GM19351 (cell line): ENCODE results near the gene PLCB2.

ENCODE experiments used
- ATAC-seq: cut with Tn5 transposase; IDR thresholded peaks from one replicate; pipeline ENCODE4 v1.9.1; 2021; ENCODE audit warnings: mild to moderate bottlenecking, moderate library complexity; ENCODE audit not compliant: unreplicated experiment

The PLCB2 gene, protein sequence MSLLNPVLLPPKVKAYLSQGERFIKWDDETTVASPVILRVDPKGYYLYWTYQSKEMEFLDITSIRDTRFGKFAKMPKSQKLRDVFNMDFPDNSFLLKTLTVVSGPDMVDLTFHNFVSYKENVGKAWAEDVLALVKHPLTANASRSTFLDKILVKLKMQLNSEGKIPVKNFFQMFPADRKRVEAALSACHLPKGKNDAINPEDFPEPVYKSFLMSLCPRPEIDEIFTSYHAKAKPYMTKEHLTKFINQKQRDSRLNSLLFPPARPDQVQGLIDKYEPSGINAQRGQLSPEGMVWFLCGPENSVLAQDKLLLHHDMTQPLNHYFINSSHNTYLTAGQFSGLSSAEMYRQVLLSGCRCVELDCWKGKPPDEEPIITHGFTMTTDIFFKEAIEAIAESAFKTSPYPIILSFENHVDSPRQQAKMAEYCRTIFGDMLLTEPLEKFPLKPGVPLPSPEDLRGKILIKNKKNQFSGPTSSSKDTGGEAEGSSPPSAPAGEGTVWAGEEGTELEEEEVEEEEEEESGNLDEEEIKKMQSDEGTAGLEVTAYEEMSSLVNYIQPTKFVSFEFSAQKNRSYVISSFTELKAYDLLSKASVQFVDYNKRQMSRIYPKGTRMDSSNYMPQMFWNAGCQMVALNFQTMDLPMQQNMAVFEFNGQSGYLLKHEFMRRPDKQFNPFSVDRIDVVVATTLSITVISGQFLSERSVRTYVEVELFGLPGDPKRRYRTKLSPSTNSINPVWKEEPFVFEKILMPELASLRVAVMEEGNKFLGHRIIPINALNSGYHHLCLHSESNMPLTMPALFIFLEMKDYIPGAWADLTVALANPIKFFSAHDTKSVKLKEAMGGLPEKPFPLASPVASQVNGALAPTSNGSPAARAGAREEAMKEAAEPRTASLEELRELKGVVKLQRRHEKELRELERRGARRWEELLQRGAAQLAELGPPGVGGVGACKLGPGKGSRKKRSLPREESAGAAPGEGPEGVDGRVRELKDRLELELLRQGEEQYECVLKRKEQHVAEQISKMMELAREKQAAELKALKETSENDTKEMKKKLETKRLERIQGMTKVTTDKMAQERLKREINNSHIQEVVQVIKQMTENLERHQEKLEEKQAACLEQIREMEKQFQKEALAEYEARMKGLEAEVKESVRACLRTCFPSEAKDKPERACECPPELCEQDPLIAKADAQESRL

DNA sequence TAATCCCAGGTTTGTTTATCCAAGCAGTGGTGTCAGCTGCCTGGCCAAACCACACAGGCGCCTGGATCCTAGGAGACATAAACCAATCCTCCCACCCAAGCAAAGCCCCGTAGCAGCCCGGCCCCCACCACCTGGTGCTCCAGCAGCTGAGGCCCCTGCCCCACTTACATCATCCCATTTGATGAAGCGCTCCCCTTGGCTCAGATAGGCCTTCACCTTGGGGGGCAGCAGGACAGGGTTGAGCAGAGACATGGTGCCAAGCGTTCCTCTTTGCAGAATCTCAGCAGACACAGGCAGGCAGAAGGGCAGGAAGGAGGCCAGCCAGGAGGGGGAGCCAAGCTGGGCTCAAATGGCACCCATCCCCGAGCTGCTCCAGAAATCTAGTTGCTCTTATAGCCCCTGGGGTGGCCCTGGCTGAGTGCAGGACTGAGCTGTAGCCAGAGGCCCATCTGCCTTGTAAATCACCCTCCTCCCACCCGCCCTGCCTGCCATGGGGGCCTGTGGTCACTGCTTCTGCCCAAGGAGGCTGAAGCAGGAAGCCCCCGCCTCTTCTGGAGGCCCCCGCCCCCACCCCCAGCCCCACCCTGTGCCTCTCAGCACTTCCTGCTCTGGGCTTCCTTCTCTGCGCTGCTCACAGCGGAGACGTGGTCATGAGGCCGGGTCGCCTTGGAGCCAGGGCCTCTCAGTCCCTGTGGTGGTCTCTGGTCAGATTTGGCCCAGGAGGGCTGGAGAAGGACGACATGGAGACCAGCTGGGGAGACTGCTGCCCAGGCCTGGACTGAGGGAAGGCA lies at the start of gene PLCB2:
Gene PLCB2, minus strand, starts transcription at position 515 of the 791 bp plus-strand sequence. Its CDS starts 263 bp downstream, at position 252.
- peak; percentile 62 for ATAC-seq

DNA sequence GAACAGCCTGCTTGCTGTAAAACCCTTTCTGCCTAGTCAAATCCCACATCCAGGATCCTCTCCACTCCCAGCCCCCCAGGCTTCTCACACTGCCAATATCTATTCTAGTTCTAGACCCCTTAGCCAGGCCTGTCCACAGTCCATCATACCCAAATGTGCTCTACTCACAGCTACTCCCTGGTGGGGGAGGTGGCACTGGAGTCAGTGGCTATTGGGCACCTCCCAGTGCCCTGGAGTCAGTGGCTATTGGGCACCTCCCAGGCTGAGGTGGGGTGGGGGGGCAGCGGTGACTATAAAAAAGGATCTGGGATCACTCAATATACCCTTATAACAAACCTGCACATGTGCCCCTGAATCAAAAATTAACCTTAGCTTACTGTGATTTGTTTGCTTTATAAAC lies 49.5 kb upstream of the PLCB2 start:
- ATAC-seq, result no peak

DNA sequence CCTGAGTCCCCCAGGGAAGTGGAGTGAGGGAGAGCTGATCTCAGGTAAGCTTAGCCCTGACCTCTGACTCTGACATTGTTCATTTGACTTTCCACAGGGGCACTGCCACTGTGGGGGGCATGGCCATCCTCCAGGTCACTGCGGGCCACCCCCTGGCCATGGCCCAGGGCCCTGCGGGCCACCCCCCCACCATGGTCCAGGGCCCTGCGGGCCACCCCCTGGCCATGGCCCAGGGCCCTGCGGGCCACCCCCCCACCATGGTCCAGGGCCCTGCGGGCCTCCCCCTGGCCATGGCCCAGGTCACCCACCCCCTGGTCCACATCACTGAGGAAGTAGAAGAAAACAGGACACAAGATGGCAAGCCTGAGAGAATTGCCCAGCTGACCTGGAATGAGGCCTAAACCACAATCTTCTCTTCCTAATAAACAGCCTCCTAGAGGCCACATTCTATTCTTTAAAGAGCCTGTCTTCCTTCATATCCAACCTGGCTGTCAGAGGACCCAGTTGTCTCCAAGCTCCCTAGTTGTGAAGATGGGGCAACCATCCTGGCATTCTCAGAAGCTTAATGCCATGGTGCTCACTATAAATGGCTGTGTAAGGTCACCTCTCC lies 48.3 kb upstream of the PLCB2 start:
- no peak for ATAC-seq

DNA sequence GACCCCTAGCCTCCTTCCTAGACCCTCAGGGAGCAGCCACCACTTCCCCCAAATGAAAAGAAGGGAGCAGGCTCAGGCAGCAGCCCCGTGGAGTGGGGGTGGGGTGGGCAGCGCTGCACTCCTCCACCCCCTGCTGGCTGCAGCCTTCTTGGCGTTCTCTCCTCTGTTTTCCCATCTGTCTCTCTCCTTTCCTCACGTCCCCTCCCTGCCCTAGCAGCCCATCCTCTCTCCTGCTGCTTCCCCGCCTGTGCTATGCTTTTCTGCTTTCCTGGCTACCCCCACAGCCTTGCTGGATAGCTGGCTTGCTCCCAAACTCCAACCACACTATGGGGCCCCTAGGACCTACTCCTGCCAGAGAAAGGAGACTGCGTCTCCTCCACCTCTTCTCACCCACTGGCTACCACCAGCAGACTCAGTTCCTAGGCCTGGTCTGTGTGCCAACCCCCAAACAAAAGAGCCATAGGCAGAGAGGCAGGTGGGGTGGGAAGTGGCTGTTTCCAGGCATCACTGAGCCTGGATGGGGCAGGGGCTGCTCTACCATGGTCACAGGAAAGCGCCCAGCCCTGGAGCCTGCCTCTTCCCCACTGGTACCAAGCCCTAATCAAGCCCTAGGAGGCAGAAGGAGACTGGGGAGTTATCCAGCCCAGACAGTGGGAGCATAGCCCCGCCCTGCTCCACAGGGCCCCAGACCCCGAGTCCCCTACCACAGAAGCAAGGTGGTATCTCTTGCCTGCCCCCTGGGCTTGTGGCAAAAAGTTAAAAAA lies 46.9 kb upstream of the PLCB2 start:
- ATAC-seq, result no peak

DNA sequence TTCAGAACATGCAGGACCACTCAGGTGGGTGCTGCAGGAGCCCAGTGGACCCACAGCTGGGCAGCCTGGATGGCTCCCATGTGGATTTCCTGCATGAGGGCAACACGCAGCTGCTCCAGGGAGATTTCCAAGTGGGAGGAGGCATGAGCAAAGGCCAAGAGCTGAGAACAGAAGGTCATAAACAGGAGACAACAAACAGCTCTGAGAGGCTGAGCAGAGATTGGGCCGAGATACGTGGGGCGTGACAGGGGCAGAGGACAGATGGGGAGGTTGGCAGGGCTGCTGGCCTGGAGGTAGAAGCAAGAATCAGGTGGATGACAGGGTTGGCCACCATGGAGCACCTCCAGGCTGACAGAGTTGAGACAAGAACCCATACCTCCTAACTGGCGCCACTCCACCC lies 46.0 kb upstream of the PLCB2 start:
- ATAC-seq, result no peak

DNA sequence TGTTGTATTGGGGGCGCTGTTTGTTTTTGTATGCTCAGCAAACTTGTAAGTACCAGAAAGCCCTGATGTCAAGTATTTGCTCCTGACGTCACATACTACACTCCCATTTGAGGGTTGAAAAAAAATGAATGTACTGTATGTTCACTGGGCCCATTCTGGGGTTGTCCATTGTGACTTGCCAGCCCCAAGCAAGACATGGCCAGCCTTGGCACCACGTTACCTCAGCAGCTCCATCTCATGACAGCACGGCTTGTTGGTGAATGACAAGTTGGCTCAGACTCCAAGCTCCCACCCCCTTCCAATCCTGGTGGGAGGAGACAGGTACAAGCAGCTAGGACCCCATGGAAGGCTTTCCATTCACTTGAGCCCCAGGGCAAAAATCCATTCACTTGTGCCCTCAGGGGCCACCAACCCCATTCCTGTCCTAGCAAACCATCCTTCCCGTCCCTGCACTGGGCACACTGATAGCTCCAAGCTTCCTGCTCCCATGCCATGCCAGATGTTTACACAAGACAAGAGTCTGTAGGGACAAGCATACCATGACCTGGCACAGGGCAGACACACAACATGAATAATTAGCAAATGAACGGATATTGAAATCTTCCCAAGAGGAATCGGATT lies 44.7 kb upstream of the PLCB2 start:
- ATAC-seq, result no peak

DNA sequence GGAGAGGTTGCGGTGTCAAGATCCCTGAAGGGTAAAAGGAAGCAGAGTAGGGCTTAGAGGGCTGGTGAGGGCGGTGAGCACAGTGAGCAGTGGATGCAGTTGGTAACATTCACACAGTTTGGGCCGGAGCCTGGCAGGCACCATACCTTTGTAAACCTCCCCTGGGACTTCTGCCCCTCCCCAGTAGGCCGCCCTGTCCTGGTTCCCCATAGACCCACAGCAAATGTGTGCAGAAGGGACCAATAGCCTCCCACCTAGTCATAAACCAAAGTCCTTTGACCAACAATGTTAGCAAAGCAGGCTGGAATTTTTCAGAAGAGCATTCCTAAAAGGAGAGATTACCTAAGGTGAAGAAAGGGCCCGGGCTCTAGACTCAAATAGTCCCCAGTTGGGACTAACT lies 41.4 kb upstream of the PLCB2 start:
- ATAC-seq, result no peak

DNA sequence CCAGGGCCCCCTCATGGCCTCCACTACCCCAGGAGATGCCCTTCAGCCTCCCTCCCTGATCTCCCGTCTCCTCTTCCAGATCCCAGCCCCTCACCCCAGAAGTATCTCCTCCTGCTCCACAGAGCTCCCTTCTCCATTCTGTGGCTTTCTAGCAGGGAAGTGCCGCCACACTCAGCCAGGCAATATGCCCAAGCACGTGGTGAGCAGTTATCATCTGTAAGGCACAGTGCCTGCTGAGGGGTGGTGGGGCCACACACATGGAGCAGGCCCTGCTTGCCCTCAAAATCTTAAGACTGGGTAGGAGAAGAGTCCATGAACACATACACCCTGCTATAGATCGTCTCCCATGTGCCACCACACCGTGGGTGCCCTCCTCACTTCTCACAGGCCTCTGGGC lies 40.7 kb upstream of the PLCB2 start:
- no peak for ATAC-seq

DNA sequence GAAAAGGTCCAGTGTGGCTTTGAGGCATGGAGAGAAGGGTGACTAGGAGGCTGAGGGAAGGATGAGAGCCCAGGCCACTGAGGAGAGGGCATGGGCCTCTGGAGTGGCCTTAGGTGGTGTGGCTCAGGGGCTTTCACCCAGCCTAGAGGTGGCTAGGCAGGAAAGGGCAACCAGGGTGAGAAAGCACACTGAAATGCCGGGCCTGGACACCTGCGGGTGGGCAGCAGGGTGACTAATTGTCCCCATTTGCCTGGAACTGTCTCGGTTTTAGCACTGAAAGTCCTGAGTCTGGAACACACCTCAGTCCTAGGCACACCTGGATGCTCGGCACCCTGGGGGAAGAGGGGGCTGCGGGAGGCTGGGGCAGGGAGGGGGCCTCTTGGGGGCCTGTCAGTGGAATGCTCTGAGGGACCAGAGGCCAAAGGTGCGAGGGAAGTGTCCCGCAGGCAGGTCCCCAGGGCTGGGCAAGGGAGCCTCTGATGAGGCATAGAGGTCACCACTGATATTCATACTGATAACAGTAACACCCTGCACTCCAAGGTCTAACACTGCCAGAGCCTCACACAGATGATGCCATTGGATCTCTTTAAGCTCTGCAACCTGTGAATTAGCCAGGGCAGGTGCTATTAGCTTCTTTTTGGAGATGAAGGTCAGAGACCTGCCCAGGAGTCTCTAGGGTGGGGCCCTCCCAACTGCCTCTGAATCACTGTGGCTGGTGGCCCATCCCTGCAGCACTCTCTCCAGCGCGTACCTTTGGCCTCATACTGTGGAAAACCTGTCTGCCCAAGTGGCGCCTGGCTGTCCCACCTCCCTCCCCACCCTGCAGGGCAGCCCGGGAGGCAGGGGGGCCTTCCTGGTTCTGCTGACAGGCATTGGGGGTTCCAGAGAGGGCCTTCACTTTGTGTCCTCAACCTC lies 40.1 kb upstream of the PLCB2 start:
- ATAC-seq, result no peak

DNA sequence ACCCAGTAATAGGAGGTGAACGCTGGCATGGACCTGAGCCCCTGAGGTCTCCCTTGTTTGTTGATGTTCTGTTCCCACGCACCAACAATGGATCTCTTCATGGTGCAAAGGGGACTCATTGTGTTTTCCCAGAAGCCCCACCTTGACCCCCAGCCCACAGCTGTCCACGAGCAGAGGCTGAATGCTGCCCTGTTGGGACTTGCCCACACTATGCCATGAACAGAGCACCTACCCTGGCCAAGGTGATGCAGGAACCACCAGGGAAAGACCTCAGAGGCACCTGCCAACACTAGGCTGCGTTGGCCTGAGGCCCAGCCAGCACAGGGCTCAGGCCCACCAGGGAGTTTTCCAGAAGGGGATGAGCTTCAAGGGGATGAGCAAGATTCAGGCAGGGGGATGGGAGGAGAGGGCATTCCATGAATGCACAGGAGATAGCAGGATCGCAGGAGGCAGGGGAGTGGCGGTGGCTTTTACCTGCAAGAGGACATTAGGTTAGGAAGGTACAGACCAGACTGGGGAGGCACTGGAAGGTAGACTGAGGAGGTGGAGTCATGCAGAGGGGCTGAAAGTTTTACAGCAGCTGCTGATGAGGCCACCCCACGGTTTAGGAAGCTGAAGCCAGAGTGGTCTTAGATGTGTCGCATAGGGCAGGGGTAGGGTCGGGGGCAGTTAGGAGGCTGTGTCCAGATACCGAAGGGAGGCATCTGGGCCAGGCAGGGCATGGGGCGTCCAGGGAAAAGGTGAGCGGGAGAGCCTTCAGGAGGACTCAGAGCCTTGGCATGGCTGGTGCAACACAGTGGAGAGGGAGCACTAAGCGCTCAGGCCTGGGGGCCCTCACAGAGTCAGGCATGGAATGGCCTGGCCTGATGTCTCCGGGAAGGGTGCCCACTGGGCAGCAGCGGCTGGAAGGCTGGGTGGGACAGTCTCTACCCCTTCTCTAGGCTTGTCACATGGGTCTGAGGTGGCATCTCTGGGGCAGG lies 39.1 kb upstream of the PLCB2 start:
- no peak for ATAC-seq

DNA sequence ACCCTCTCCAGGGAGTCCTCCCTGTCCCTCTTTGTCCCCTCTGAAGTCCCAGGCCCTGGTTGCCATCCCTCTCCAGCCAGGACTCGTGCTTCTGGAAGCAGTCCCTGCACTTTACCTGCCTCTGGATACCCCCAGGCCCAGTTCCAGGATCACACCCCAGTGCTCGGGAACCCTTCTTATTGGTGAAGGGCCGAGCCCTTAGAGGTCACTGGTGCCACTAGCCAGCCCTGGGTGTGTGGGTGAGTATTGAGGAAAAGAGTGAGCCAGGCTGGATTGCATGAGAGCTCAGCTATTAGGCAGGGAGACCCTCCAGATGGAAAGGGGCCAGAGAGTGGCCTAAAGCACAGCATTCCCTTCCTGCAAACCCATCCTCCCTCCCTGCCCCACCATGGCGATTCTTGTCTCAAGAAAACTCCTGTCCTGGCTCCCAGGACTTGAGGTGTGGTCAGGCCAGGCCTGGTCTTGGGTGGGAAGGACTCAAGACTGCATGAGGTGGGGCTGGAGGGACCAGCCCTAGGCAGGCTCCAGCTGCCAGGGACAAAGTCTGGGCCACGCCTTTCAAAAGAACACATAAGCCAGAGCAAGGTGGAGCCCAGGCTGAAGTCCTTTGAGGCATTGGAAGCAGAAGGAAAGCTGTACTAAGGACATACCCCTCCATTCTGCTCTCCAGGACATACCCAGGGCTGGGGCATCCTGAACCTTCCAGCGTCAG lies 38.3 kb upstream of the PLCB2 start:
- no peak for ATAC-seq

DNA sequence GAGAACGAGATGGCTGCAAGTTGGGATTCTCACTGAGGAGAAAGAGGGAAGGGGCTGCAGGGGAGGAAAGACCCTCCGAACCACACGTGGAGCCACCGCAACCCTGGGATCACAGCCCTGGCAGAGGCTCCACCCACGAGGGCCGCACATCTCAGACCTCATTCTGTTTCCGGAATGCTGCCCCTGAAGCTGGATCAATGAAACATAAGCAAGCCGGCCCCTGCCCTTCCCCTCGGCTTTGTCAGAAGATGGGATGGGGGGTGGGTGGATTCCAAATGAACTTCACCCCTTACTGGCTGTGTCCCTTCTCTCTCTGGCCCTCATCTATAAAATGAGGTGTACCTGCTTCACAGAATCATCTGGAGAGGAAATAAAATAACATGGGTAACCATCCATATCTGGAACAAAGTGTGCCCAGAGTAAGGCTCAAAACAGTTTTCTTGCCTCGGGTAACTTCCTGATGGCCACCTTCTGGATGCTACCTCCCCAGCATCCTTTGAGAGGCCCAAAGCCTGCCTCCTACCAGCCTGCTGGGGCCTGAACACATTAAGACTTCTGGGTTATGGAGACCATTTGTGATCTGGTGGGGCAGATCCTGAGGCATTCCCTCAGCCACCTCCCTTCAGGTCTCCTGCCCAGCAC lies 37.6 kb upstream of the PLCB2 start:
- no peak for ATAC-seq

DNA sequence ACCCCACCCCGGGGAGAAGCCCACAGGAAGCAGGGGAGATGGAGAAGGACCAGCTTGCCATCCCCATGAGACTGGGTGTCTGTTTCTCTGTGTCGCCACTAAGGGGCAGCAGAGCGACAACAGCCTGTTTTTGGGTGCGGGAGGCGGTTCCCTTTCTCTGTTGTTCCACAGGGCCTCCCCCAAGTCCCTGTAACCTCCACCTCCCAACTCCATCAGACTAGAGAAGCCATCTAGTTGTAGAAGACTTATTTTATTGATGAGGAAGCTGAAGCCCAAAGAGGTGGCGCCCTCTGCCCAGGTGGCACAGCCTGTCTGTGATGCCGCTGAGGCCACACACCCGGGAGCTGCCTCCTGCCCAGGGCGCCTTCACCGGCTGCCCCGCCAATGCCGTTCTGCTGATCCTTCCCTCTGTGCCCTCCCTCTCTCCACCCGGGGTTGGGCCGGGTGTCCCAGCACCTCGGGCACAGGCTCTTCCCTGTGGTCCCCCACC lies 36.9 kb upstream of the PLCB2 start:
- no peak for ATAC-seq

DNA sequence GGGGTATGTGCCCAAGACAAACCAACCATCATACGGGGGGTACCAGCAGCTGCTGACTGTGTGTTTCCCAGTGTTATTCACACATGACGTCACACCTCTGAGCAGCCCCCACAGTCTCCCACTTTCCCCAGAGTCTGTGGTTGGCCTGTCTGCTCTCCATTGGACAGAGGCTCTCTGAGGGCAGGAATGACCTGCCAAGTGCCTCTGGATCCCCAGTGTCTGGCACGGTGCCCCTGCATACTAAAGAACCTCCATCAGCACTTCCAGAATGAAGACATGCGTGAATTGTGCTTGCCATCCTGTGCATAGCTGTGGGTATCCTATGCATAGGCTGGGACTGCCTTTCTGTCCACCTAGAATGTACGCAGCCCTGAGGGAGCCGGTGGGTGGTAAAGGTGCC lies 36.5 kb upstream of the PLCB2 start:
- no peak for ATAC-seq

DNA sequence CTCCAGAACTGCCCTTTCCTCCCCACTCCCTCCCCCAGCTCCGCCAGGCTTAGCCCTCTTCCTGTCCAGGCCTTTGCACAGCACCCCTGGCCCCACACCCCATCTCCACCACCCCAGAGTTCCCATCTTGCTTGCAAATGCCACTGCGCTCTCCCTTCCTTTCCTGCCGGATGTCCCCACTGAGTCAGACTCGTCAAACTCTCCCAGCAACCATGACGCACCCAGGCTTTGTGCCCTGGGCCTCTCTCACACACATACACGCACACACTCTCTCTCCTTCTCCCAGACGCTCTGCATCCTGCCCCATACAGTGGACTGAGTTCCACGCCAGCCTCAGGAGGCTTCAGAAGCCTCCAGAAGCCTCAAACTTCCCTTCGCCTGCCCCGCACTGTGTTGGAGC lies 35.8 kb upstream of the PLCB2 start:
- no peak for ATAC-seq
